ENCODE results near the gene SPNS3.

SPNS3 gene

GRCh38 chr17:4506892-4507291, 73.2 kb downstream of the SPNS3 start:
- DNase-seq, result peak in 14 of 56 donors; percentile 7 to 50 (median 30)

- no peak for DNase-seq
Observed at GRCh38 chr17:4507361-4508111, 73.8 kb downstream of the SPNS3 start.

GRCh38 chr17:4508207-4508606, 74.5 kb downstream of the SPNS3 start:
- no peak for DNase-seq

- no peak for DNase-seq
Observed at GRCh38 chr17:4509401-4509800, 75.7 kb downstream of the SPNS3 start.

- DNase-seq, result no peak
Observed at GRCh38 chr17:4509923-4510617, 76.3 kb downstream of the SPNS3 start.

- DNase-seq, result no peak
Observed at GRCh38 chr17:4510618-4510941, 76.8 kb downstream of the SPNS3 start.

GRCh38 chr17:4511199-4511932, 77.6 kb downstream of the SPNS3 start:
- peak in 2 of 56 donors; percentile 7 to 22 for DNase-seq

GRCh38 chr17:4512156-4513112, 78.7 kb downstream of the SPNS3 start:
- DNase-seq, result no peak

- no peak for DNase-seq
Observed at GRCh38 chr17:4513113-4514032, 79.6 kb downstream of the SPNS3 start.

GRCh38 chr17:4514206-4514605, 80.5 kb downstream of the SPNS3 start:
- no peak for DNase-seq

GRCh38 chr17:4514779-4515178, 81.0 kb downstream of the SPNS3 start:
- no peak for DNase-seq

- no peak for DNase-seq
Observed at GRCh38 chr17:4515501-4515900, 81.8 kb downstream of the SPNS3 start.

GRCh38 chr17:4516735-4517134, 83.0 kb downstream of the SPNS3 start:
- no peak for DNase-seq

- DNase-seq, result peak in 4 of 56 donors; percentile 26 to 55 (median 42)
Observed at GRCh38 chr17:4518901-4519300, 85.2 kb downstream of the SPNS3 start.

GRCh38 chr17:4519361-4519788, 85.6 kb downstream of the SPNS3 start:
- peak in 28 of 56 donors; percentile 15 to 80 (median 36) for DNase-seq

GRCh38 chr17:4520060-4520893, 86.5 kb downstream of the SPNS3 start:
- DNase-seq, result no peak

GRCh38 chr17:4520894-4521600, 87.3 kb downstream of the SPNS3 start:
- DNase-seq, result no peak

- DNase-seq, result no peak
Observed at GRCh38 chr17:4522661-4523060, 88.9 kb downstream of the SPNS3 start.

Data from nucleus accumbens (tissue), 56 donors.